HEK293T (cell line): ENCODE data around the gene NAALADL2.

Experiments used
- CTCF ChIA-PET: fragments of 350-600 bp; formaldehyde crosslinking; extraction: SDS; loops from one replicate; lab custom pipeline; 2021; ENCODE audit warnings: antibody characterized with exemption, inconsistent platforms; lab: Yijun Ruan, JAX
- POLR2A ChIA-PET: fragments of 350-600 bp; formaldehyde crosslinking; extraction: SDS; loops from one replicate; lab custom pipeline; 2020; ENCODE audit warnings: antibody characterized with exemption, inconsistent platforms; lab: Yijun Ruan, JAX
- DNase-seq: peaks from one replicate; pipeline ENCODE4 v3.0.0; 2012; ENCODE audit warnings: mixed read lengths; ENCODE audit errors: extremely low spot score
- ARNT ChIP-seq: fragments of 450-650 bp; IDR thresholded peaks from 2 replicates; pipeline ENCODE4 v1.6.1; 2017; ENCODE audit warnings: mild to moderate bottlenecking
- BHLHE40 ChIP-seq: fragments of 450-650 bp; IDR thresholded peaks from 2 replicates; pipeline ENCODE4 v1.6.1; 2016; ENCODE audit warnings: mild to moderate bottlenecking, moderate library complexity, borderline replicate concordance
- CTBP1 ChIP-seq: fragments of 450-650 bp; IDR thresholded peaks from 2 replicates; pipeline ENCODE4 v1.6.1; 2016; ENCODE audit warnings: borderline replicate concordance
- ELF4 ChIP-seq: fragments of 450-650 bp; IDR thresholded peaks from 2 replicates; pipeline ENCODE4 v1.6.1; 2017; ENCODE audit warnings: antibody characterized with exemption
- FOXA1 ChIP-seq: fragments of 450-650 bp; IDR thresholded peaks from 2 replicates; pipeline ENCODE4 v1.6.1; 2016; ENCODE audit warnings: mild to moderate bottlenecking
- FOXK2 ChIP-seq: fragments of 450-650 bp; IDR thresholded peaks from 2 replicates; pipeline ENCODE4 v1.6.1; 2016; ENCODE audit warnings: mild to moderate bottlenecking
- FOXM1 ChIP-seq: fragments of 450-650 bp; IDR thresholded peaks from 2 replicates; pipeline ENCODE4 v1.6.1; 2017; ENCODE audit warnings: mild to moderate bottlenecking, borderline replicate concordance
- HDGF ChIP-seq: fragments of 450-650 bp; IDR thresholded peaks from 2 replicates; pipeline ENCODE4 v1.6.1; 2017; ENCODE audit warnings: antibody characterized with exemption, borderline replicate concordance
- L3MBTL2 ChIP-seq: fragments of 450-650 bp; conservative IDR thresholded peaks from 2 replicates; pipeline ENCODE4 v1.6.1; 2016; ENCODE audit warnings: mild to moderate bottlenecking
- LEF1 ChIP-seq: fragments of 450-650 bp; IDR thresholded peaks from 2 replicates; pipeline ENCODE4 v1.6.1; 2017; ENCODE audit warnings: mild to moderate bottlenecking, borderline replicate concordance
- NFRKB ChIP-seq: fragments of 450-650 bp; IDR thresholded peaks from 2 replicates; pipeline ENCODE4 v1.6.1; 2016; ENCODE audit warnings: mild to moderate bottlenecking, moderate library complexity
- SP1 ChIP-seq: fragments of 450-650 bp; IDR thresholded peaks from 2 replicates; pipeline ENCODE4 v1.6.1; 2017
- SUZ12 ChIP-seq: fragments of 450-650 bp; IDR thresholded peaks from 2 replicates; pipeline ENCODE4 v1.6.1; 2016; ENCODE audit warnings: mild to moderate bottlenecking
- TARDBP ChIP-seq: fragments of 450-650 bp; IDR thresholded peaks from 2 replicates; pipeline ENCODE4 v1.6.1; 2016
- ZNF384 ChIP-seq: fragments of 450-650 bp; IDR thresholded peaks from 2 replicates; pipeline ENCODE4 v1.6.1; 2016
- TF ChIP-seq, protein P1 (sequence below): fragments of 450-650 bp; IDR thresholded peaks from 2 replicates; pipeline ENCODE4 v1.6.1; 2016

NAALADL2 gene

DNA sequence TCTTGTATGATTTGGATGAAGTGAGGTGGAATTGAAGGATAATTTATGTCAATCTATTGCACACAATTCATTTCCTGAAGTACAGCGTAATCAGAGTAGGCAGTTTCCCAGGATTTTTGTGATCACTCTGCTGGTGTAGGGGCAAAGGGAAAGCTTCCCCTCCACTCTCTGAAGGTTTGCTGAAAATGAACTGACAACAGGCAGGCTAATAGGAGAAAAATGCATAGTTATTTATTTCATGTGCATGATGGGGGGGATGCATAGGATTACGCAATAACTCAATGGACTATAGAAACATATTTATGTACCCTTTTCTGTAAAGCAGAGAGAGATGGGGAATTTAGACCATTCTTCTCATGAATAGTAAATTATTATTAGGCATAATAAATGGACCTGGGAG, 872.9 kb downstream of the NAALADL2 start:
- CTCF ChIA-PET = no interaction called here
- TF ChIP-seq TARDBP = no peak
- no peak for TF ChIP-seq BHLHE40
- TF ChIP-seq, protein P1, sequence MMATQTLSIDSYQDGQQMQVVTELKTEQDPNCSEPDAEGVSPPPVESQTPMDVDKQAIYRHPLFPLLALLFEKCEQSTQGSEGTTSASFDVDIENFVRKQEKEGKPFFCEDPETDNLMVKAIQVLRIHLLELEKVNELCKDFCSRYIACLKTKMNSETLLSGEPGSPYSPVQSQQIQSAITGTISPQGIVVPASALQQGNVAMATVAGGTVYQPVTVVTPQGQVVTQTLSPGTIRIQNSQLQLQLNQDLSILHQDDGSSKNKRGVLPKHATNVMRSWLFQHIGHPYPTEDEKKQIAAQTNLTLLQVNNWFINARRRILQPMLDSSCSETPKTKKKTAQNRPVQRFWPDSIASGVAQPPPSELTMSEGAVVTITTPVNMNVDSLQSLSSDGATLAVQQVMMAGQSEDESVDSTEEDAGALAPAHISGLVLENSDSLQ = no peak
- POLR2A ChIA-PET = no interaction called here

DNA sequence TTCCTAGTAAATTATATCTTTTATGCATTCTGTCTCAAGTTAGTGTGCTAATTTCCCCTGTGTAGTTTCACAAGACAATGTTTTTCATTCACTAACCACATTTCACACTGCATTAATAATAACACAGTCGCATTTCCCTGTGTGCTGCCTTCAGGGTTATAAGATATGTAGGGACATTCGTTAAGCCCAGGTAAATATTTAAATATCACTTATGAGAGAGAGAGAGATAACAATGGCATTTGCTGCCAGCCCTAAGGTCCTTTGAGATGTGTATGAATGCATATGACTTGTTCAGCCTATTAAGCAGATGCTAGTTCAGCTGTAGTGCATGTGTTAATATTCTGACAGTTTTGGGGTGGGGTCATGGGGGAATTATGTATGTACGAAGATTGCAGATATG, 876.7 kb downstream of the NAALADL2 start:
- ChIA-PET CTCF (no interaction called here), POLR2A (no interaction called here)
- no peak for DNase-seq
- TF ChIP-seq FOXK2 (no peak), TARDBP (no peak), ZNF384 (no peak), CTBP1 (no peak), NFRKB (no peak), L3MBTL2 (no peak), FOXA1 (no peak), BHLHE40 (no peak), SUZ12 (no peak), SP1 (no peak), HDGF (no peak), FOXM1 (no peak), ELF4 (no peak), LEF1 (no peak)
- TF ChIP-seq, protein P1 = no peak

More for the DNA sequence above, 872.9 kb downstream of the NAALADL2 start:
- DNase-seq = no peak

DNA sequence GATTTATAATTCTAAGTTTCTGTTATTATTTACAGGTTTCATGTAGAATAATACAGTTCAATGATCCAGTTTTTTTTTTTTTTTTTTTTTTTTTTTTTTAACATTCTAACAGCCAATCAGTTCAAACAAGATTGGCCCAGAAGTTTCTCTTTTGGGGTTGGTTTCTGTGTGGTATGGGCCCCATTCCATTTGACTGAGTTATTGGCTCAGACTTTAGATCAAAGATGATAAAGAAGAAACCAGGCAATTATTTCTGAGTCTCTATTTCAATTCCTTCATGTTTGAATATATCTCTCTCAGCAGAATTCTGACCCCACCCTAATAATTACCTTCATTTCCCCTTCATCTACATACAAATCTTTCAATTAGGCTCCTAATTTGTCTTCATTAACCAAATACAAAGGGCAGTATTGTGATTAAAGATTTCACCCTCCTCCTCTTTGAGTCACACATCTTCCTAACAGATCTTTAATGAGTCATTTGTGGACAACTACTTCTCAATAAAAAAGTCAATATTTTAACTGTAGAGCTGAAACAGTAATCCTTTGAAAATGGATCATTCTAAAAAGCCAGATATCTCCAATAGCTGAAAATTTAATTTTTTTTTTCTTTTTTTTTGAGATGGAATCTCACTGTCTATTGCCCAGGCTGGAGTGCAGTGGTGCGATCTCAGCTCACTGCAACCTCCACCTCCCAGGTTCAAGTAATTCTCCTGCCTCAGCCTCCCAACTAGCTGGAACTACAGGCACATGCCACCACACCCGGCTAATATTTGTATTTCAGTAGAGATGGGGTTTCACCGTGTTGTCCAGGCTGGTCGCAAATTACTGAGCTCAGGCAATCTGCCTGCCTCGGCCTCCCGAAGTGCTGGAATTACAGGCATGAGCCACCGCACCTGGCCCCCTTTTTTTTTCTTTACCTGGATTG, 878.8 kb downstream of the NAALADL2 start:
- DNase-seq = no peak
- ChIA-PET POLR2A (no interaction called here), CTCF (no interaction called here)
- TF ChIP-seq CTBP1 (no peak), ARNT (no peak), BHLHE40 (no peak), FOXA1 (no peak), ELF4 (no peak), L3MBTL2 (no peak), LEF1 (no peak), FOXM1 (no peak), HDGF (no peak), ZNF384 (no peak), NFRKB (no peak), TARDBP (no peak), SP1 (no peak), FOXK2 (no peak), SUZ12 (no peak)

DNA sequence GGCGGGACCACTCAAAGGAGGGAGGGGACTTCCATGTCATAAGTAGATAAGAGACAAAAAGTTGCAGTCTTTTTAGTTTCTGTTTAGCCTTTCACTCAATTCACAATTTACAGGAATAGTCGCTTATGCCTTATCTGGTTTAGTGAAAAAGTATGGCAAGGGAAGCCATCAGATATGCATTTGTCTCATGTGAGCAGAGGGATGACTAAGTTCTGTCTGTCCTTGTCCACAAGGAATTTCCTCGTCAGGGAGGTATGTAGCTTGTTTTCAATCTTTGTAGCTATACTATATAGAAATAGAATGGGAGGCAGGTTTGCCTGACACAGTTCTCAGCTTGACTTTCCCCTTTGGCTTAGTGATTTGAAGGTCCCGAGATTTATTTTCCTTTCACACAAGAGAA, 882.8 kb downstream of the NAALADL2 start:
- DNase-seq = no peak
- ChIA-PET POLR2A (no interaction called here), CTCF (no interaction called here)
- TF ChIP-seq SUZ12 (no peak), ARNT (no peak), CTBP1 (no peak), L3MBTL2 (no peak), TARDBP (no peak), FOXA1 (no peak), ZNF384 (no peak), HDGF (no peak), FOXM1 (no peak), ELF4 (no peak), BHLHE40 (no peak), LEF1 (no peak)

DNA sequence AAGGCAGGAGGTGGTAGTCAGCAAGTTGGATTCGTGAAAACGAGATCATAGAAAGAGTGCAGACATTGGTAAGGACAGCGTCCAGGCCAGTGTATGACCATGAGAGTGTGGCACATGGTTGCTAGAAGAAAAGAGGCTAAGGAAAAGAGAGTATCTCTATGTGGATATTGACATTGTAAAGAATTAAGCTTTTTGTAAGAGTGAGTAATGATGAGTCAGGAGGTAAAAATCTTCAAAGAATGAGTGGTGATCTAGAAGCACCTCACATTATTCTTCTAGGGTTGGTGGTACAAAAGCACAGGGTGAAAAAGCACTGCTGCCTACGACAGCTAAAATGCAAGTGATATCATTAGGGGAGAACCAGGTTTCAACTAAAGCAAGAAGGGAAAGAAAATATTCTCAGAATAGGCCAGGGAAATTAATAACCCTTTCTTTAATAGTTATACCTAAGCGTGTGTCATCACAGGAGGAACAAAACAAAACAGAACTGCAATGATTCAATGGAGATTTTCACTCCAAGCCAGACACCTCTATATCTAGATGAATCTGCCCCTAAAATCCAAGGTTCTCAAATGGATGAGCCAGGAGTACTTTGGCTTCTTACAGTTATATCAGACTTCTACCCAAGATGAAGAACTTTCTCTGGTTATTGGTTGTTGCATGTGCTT, 884.7 kb downstream of the NAALADL2 start:
- ChIA-PET POLR2A (no interaction called here), CTCF (no interaction called here)
- DNase-seq = no peak
- no peak for TF ChIP-seq NFRKB
- no peak for TF ChIP-seq CTBP1
- no peak for TF ChIP-seq FOXM1
- no peak for TF ChIP-seq BHLHE40
- no peak for TF ChIP-seq SUZ12

DNA sequence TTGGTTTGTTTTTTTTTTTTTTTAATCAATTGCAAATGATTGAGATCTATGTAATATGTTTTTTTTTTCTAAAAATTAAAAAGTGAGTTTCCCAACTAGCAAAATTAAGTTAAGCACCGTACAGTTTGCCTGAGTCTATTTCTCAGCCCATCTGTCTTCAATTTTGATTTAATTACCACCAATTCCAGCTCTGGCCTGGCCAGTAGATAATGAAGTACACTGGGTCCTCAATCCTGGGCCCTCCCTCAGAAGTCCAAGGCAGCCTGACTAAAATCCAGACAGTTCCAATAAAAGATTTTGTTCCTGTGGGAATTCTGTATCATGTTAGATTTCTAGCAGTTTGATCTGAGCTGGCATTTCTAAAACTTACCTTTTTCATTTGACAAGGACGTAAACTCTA, 887.2 kb downstream of the NAALADL2 start:
- TF ChIP-seq HDGF = no peak
- TF ChIP-seq TARDBP = no peak
- TF ChIP-seq BHLHE40 = no peak
- TF ChIP-seq LEF1 = no peak
- no peak for TF ChIP-seq L3MBTL2
- no peak for TF ChIP-seq FOXA1
- TF ChIP-seq FOXK2 = no peak
- TF ChIP-seq, protein P1 = no peak
- no peak for TF ChIP-seq ELF4
- no peak for TF ChIP-seq ARNT
- TF ChIP-seq CTBP1 = no peak
- no peak for TF ChIP-seq SP1
- no peak for TF ChIP-seq NFRKB
- CTCF ChIA-PET = no interaction called here
- POLR2A ChIA-PET = no interaction called here
- DNase-seq = no peak
